ENCODE data around the gene SDK2. TPM values are rescaled to one million over a fixed set of nuclear protein-coding genes. Genes with fewer than 3 reads are reported as not detected.

The SDK2 gene
- total and polyA plus RNA-seq, 2 donors from 2014 or later: 0.37 to 2.4 TPM

DNA sequence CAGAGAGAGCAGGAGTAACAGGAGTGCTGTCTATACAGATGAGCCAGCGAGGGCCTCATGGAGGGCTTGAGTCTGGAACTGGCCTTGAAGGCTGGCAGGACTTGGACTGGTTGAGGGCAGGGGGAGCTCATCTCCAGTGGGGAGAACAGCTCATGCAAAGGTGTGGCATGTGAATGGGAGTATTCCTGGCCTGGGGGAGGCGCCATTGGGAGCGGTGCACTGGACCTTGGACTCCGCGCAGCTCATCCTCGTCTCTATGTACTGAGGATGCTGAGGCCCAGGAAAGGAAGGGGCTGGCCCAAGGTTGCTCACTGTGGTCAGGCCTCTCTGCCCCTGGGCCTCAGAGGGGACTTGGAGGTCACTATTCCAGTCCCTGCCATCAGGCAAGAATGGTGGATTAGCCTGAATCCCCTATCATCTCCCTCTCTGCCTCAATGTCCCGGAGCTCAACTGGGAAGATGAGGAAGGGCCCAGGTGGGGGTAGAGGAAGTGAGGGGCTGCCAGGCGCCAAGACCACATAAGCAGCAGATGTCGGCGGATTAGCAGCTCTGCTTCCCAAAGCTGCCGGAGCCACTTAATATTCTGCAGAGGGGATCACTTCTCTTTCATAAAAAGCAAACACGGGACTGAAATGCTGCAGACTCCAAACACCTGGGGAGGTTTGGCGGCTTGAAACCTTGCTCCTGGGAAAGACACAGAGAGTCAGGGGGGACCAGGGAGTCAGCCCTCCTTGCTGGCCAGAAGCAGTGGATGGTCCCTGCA lies 88.9 kb downstream of the SDK2 start:
- Histone ChIP-seq H3K9me3 (ENCODE audit: control insufficient read depth in 2 of 3, insufficient read depth in 1 of 3, low read length in 3 of 3) (no peaks in the 10 kb centered on the region), H3K27me3 (ENCODE audit: control insufficient read depth, insufficient read depth, low read length) (no peaks in the 10 kb centered on the region), H3K36me3 (ENCODE audit: control insufficient read depth in 2 of 3, insufficient read depth in 3 of 3, low read length in 3 of 3) (no peaks in the 10 kb centered on the region), H3K4me1 (ENCODE audit: control insufficient read depth in 2 of 3, insufficient read depth in 2 of 3, low read depth in 1 of 3, low read length in 3 of 3) (no peaks in the 10 kb centered on the region), H3K9ac (ENCODE audit: low read length in 3 of 3) (no peak overlapping the region), H3K27ac (ENCODE audit: low read depth in 2 of 2, low read length in 2 of 2) (no peak overlapping the region), H3K4me3 (ENCODE audit: low read length in 3 of 3) (no peak overlapping the region)
- FAIRE-seq: no peak
- intact Hi-C loops (cut with DNase I): no loop called here
- TF ChIP-seq, protein P1, sequence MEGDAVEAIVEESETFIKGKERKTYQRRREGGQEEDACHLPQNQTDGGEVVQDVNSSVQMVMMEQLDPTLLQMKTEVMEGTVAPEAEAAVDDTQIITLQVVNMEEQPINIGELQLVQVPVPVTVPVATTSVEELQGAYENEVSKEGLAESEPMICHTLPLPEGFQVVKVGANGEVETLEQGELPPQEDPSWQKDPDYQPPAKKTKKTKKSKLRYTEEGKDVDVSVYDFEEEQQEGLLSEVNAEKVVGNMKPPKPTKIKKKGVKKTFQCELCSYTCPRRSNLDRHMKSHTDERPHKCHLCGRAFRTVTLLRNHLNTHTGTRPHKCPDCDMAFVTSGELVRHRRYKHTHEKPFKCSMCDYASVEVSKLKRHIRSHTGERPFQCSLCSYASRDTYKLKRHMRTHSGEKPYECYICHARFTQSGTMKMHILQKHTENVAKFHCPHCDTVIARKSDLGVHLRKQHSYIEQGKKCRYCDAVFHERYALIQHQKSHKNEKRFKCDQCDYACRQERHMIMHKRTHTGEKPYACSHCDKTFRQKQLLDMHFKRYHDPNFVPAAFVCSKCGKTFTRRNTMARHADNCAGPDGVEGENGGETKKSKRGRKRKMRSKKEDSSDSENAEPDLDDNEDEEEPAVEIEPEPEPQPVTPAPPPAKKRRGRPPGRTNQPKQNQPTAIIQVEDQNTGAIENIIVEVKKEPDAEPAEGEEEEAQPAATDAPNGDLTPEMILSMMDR (IDR thresholded peaks at IDR 0.05; ENCODE audit: borderline replicate concordance, extremely low read depth, insufficient read depth): no peak
- no peak for DNase-seq

GRCh38 chr17:73554498-73554897 lies 89.7 kb downstream of the SDK2 start:
- DNase-seq: no peak
- TF ChIP-seq, protein P1 (IDR thresholded peaks at IDR 0.05; ENCODE audit: borderline replicate concordance, extremely low read depth, insufficient read depth): no peak
- no peaks in the 10 kb centered on the region for H3K4me1 ChIP-seq (ENCODE audit: control insufficient read depth in 2 of 3, insufficient read depth in 2 of 3, low read depth in 1 of 3, low read length in 3 of 3)
- no peak overlapping the region for H3K4me3 ChIP-seq (ENCODE audit: low read length in 3 of 3)
- H3K9me3 ChIP-seq (ENCODE audit: control insufficient read depth in 2 of 3, insufficient read depth in 1 of 3, low read length in 3 of 3): no peaks in the 10 kb centered on the region
- no peaks in the 10 kb centered on the region for H3K27me3 ChIP-seq (ENCODE audit: control insufficient read depth, insufficient read depth, low read length)
- no peaks in the 10 kb centered on the region for H3K36me3 ChIP-seq (ENCODE audit: control insufficient read depth in 2 of 3, insufficient read depth in 3 of 3, low read length in 3 of 3)
- intact Hi-C loops (cut with DNase I): no loop called here
- H3K27ac ChIP-seq (ENCODE audit: low read depth in 2 of 2, low read length in 2 of 2): no peak overlapping the region
- H3K9ac ChIP-seq (ENCODE audit: low read length in 3 of 3): no peak overlapping the region
- FAIRE-seq: no peak

GRCh38 chr17:73553311-73553710 lies 90.9 kb downstream of the SDK2 start:
- DNase-seq (no peak), FAIRE-seq (no peak)
- Histone ChIP-seq H3K4me3 (ENCODE audit: low read length in 3 of 3) (no peak overlapping the region), H3K4me1 (ENCODE audit: control insufficient read depth in 2 of 3, insufficient read depth in 2 of 3, low read depth in 1 of 3, low read length in 3 of 3) (no peaks in the 10 kb centered on the region), H3K27ac (ENCODE audit: low read depth in 2 of 2, low read length in 2 of 2) (no peak overlapping the region), H3K9ac (ENCODE audit: low read length in 3 of 3) (no peak overlapping the region), H3K9me3 (ENCODE audit: control insufficient read depth in 2 of 3, insufficient read depth in 1 of 3, low read length in 3 of 3) (no peaks in the 10 kb centered on the region), H3K27me3 (ENCODE audit: control insufficient read depth, insufficient read depth, low read length) (no peaks in the 10 kb centered on the region), H3K36me3 (ENCODE audit: control insufficient read depth in 2 of 3, insufficient read depth in 3 of 3, low read length in 3 of 3) (no peaks in the 10 kb centered on the region)
- intact Hi-C loops (cut with DNase I): no loop called here
- TF ChIP-seq, protein P1 (IDR thresholded peaks at IDR 0.05; ENCODE audit: borderline replicate concordance, extremely low read depth, insufficient read depth): no peak

Measured in kidney (tissue), 14 donors.